Dermis blood vessel endothelial cell (primary cell): ENCODE measurements around the gene MAP3K2. TPM values are rescaled to one million over a fixed set of nuclear protein-coding genes. Genes with fewer than 3 reads are reported as not detected.

Source experiments
- DNase-seq: peaks from one replicate; pipeline ENCODE4 v3.0.0; 2010
- total RNA-seq: library from RNA; depleted of rRNA; stranded (reverse); fragments of >200 nt; gene quantifications from 2 replicates; pipeline ENCODE4 v1.2.3, GENCODE V29; 2014

MAP3K2 gene
- total RNA-seq = 27.2 and 28.4 TPM in 2 replicates

- DNase-seq = peak; percentile 95
Observed at GRCh38 chr2:127387655-127388422, at the start of gene MAP3K2. MAP3K2 (minus strand) TSS chr2:127387975; CDS start chr2:127343129, 44,846 bp downstream.

GRCh38 chr2:127437056-127437455 is 49.3 kb upstream of the MAP3K2 start:
- no peak for DNase-seq

- no peak for DNase-seq
Observed at GRCh38 chr2:127434515-127434914, 46.7 kb upstream of the MAP3K2 start.

- DNase-seq = no peak
Observed at GRCh38 chr2:127431408-127432023, 43.7 kb upstream of the MAP3K2 start.

GRCh38 chr2:127429844-127430425 is 42.2 kb upstream of the MAP3K2 start:
- no peak for DNase-seq

GRCh38 chr2:127429291-127429690 is 41.5 kb upstream of the MAP3K2 start:
- DNase-seq = no peak

- DNase-seq = no peak
Observed at GRCh38 chr2:127428815-127429109, 41.0 kb upstream of the MAP3K2 start.

GRCh38 chr2:127428057-127428814 is 40.5 kb upstream of the MAP3K2 start:
- no peak for DNase-seq

GRCh38 chr2:127427376-127428056 is 39.7 kb upstream of the MAP3K2 start:
- DNase-seq = no peak

- no peak for DNase-seq
Observed at GRCh38 chr2:127426501-127427354, 39.0 kb upstream of the MAP3K2 start.

- no peak for DNase-seq
Observed at GRCh38 chr2:127425540-127426490, 38.0 kb upstream of the MAP3K2 start.

- no peak for DNase-seq
Observed at GRCh38 chr2:127424598-127425520, 37.1 kb upstream of the MAP3K2 start.

GRCh38 chr2:127423880-127424279 is 36.1 kb upstream of the MAP3K2 start:
- DNase-seq = no peak

- peak; percentile 21 for DNase-seq
Observed at GRCh38 chr2:127423478-127423843, 35.7 kb upstream of the MAP3K2 start.

GRCh38 chr2:127422559-127423477 is 35.0 kb upstream of the MAP3K2 start:
- peak; percentile 13 for DNase-seq

GRCh38 chr2:127421871-127422558 is 34.2 kb upstream of the MAP3K2 start:
- DNase-seq = no peak

- DNase-seq = no peak
Observed at GRCh38 chr2:127421116-127421800, 33.5 kb upstream of the MAP3K2 start.
